Spleen (tissue), 7 donors: ENCODE measurements around the gene NUP210.

Experiments used
- POLR2A ChIP-seq, 3 donors: fragments of 450-650 bp; IDR thresholded peaks; one replicate each; pipeline ENCODE4 v1.5.1; 2017; ENCODE audit warnings: antibody characterized with exemption in 3 of 3, mild to moderate bottlenecking in 1 of 3
- TF ChIP-seq, protein P1 (sequence below), 11 experiments: fragments of 200-600 bp in 7 of 11; fragments of 450-650 bp in 4 of 11; sonication (generic) in 4 of 11; IDR thresholded peaks in 8 of 11; conservative IDR thresholded peaks in 3 of 11; 1 replicate in 7 of 11; 2 replicates in 4 of 11; pipeline versions ENCODE4 v1.4.0 to v1.8.0; 2016 to 2021; ENCODE audit warnings: antibody characterized with exemption in 11 of 11, inconsistent platforms in 4 of 11, mild to moderate bottlenecking in 1 of 11
- donor health status: DM: no; HTN: no; CAD: no; lungs with moderate emphysema.
- donor health status: DM: no; HTN: no; CAD: no.
- donor health status: DM: no; HTN: no; CAD: no.

DNA sequence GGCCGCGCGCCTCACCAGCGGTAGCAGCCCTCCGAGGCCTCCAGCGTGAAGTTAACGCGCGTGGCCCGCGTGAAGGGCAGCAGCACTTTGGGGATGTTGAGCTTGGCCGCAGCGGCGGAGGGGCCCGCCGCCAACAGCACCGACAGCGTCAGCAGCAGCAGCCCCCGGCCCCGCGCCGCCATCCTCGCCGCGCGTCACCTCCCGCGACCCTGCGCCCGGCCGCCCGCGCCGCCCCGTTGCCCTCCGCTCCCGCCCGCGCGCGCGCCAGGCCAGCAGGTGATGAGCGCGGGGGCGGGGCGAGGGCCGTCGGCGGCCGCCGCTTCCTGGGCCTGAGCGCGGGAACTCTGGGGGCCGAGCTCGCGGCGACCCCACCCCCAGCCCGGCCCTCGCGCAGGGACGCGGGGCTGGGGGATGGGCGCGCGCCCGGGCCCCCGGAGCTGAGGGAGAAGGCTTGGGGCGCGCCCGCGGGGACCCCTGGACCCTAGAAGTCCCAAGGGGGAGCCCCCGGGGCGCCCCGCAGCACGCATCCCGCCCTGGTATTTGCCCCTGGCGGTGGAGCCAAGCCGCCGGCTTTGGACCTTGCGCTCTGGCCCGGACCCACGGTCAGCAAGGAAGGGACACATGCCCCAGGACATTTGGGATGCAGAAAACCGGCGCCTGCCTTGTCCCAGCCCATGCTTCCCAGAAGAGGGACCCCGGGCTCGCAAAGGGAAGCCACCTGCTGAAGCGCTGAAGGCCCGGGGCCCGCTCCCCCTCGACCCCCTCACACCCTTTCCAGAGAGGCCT is at the start of gene NUP210:
- no peak for TF ChIP-seq POLR2A (IDR thresholded peaks at IDR 0.05)
- TF ChIP-seq, protein P1, sequence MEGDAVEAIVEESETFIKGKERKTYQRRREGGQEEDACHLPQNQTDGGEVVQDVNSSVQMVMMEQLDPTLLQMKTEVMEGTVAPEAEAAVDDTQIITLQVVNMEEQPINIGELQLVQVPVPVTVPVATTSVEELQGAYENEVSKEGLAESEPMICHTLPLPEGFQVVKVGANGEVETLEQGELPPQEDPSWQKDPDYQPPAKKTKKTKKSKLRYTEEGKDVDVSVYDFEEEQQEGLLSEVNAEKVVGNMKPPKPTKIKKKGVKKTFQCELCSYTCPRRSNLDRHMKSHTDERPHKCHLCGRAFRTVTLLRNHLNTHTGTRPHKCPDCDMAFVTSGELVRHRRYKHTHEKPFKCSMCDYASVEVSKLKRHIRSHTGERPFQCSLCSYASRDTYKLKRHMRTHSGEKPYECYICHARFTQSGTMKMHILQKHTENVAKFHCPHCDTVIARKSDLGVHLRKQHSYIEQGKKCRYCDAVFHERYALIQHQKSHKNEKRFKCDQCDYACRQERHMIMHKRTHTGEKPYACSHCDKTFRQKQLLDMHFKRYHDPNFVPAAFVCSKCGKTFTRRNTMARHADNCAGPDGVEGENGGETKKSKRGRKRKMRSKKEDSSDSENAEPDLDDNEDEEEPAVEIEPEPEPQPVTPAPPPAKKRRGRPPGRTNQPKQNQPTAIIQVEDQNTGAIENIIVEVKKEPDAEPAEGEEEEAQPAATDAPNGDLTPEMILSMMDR (IDR thresholded peaks at IDR 0.05 in 8 of 11, conservative IDR thresholded peaks at IDR 0.05 in 3 of 11): peak in 3 of 11 experiments; percentile 10 to 12 (median 11)
